HG02981 (cell line): ENCODE measurements around the gene PNPLA2.

Experiments used
- ATAC-seq: cut with Tn5 transposase; IDR thresholded peaks from one replicate; pipeline ENCODE4 v1.9.1; 2021; ENCODE audit warnings: mild to moderate bottlenecking, moderate library complexity; ENCODE audit not compliant: unreplicated experiment

The PNPLA2 gene

DNA sequence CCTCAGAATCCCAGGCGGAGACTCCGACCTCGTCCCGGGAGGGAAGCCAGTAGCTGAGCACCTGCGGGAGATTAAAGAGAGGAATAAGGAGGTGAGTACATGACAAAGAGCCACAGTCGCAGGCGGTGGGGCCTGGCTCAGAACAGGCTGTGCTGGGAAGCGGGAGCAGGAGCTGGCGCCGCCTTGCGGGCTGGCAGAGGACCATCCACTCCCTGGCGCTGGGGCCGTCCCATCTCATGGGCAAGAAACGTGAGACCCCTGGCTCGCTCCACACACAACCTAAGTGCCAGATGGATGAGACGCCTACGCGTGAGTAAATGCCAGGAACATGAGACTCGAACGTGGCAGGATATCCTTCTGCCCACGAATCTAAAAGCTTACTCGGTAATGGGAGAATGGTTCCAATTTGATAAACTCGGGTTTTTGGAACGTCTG is 35.1 kb upstream of the PNPLA2 start:
- ATAC-seq = no peak

DNA sequence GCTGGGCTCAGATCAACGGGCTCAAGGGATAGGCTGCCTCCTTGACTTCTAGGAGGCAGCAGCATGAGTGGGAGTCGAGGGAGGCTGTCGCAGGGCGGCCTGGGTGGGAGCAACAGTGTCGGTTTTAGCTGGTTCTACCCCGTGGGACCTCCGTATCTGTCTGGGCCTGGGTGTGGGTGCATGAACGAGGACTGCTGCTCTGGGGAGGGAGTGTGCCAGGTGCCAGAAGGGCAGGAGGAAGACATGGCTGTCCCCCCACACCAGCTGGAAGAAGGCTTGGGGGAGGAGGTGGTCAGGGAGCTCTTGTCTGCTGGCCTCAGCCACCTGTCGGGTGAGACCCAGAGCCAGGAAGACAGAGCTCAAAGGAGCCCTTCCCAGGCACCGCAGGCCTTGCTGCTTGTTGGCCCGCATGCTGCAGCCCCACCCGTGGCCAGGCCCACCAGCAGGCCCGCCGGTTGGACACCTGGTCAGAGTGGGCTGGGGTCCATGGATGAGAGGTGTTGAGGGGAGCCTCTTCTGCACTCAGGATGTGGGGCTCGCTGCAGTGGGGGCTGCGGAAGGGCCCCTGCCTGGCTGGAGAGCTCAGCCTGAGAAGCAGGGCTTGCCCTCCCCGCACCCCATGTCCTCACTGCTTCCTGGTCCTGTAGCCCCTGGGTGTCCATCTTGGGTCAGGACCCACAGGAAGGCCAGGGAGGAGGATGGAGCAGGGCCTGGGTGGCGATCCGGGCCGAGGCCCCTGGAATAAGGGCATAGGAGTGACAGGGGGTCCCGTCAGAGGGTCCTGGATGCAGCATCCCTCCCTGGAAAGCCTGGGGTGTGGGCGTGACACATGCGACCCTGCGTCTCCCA is 32.3 kb upstream of the PNPLA2 start:
- no peak for ATAC-seq

DNA sequence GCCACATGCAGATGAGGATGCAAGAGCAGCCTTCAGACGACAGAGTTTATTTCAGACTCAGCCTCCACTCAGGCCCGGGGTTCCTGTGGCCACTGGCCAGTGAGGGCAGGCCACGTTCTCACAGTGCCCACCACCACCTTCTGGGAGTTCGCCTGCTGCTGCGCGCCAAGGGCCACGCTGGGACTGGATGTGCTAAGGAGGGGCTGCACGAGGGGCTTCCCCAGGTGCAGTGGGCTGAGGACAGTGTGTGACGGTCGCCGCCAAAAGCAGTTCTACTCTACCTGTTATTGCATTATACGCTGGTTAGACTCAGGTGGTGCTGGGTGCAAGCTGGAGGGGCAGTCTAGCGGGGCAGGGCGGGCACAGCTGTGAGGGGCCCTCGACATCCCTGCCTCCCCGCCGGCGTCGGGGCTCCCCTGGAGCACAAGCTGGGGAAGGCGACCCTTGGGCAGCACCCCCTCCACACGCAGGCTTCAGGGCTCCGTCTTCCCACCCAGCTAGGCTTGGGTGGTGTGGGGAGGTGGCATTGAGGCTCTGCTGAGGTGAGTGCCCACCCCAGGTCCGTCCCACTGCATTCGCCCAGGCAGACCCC is 31.5 kb upstream of the PNPLA2 start:
- ATAC-seq = no peak

DNA sequence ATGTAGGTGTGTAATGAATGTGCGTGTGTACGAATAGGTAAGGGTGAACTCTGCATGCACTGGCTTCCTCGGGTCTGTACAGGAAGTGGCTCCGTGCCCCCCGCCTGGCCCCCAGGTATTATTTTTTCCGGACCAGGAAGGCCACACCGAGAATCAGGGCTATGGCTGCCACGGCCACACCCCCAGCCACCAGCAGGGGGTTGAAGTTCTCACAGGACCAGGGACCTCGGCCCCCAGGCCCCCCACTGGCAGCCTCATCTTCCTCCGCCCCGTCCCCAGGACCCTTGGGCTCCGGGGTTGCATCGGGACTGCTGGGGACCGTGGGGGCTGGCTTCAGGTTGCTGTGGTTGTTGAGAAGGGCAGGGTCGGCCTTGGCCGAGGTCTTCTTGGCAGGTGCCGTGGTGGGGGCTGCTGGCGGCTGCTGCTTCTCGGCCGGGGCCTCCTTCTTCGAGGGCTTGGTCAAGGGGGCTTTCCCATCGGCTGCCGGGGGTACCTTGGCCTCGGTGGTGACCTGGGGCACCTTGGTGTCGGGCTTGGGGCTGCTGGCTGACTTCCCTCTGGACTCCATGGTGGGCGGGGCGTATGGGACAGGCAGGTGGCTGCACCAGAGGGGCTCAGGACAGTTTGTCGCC is 30.6 kb upstream of the PNPLA2 start:
- ATAC-seq = no peak

DNA sequence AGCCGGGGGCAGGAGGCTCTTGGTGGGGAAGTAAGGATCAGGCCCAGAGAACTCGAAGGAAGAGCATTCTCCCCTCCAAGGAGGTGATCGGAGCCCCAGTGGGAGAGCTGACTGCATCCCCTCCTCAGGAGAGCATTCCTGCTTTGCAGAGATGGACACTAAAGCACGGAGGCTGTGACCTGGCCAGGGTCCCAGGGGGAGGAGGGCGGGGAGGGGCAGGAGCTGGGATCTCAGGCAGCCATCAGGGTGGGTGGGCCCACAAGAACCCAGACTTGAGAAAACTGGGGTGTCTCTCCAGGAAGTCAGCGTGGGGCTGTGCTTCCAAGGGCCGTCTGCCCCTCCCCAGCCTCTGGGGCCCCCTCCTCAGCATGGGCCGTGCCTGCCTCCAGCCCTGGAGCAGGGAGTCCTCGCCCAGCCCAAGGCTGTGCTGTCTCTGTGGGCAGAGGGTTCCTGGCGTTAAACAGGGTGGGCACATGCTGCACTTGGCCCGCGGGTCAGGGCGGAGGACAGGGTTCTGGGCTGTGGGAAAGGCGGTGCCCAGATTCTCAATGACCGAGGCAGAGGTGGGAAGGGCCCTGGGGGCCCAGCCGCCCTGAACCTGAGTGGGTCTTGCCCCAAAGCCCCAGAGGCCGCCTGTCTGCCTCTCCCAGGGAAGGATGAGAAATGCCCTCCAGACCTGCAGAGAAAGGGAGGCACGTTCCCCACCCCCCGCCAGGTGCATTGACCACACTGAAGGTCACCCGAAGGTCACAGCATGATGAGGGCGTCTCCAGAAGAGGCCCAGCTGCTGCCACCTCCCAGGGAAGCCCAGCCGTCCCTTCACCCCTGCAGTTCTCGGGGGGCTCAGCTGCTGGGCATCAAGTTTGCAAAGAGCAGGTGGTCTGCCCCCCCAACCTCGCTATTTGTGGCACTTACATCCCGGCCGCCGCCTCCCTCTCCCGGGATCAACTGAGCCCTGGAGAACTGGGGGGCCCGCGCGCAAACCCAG is 29.5 kb upstream of the PNPLA2 start:
- no peak for ATAC-seq

DNA sequence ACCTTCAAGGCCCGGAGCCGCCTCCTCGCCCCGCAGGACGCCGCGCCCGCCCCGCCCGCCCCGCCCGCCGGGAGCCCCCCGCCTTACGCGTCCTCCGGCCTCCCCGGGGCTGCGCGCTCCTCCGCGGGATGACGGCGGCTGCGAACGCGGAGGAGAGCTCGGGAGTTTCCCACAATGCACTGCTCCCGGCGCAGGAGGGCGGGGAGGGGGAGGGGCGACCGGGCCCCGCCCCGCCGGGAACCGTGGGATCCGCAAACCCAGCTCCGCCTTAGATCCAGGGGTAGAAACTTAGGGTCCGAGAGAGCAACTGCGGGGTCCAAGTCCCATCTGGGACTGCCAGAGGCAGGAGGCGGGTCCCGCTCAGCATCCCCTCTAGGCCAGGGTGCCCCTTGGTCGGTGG is 28.8 kb upstream of the PNPLA2 start, which contains the start of gene CEND1:
CEND1 (minus strand) TSS at position 148 of the 400 bp plus-strand sequence. CDS start 1,514 bp downstream, outside the sequence.
- no peak for ATAC-seq

DNA sequence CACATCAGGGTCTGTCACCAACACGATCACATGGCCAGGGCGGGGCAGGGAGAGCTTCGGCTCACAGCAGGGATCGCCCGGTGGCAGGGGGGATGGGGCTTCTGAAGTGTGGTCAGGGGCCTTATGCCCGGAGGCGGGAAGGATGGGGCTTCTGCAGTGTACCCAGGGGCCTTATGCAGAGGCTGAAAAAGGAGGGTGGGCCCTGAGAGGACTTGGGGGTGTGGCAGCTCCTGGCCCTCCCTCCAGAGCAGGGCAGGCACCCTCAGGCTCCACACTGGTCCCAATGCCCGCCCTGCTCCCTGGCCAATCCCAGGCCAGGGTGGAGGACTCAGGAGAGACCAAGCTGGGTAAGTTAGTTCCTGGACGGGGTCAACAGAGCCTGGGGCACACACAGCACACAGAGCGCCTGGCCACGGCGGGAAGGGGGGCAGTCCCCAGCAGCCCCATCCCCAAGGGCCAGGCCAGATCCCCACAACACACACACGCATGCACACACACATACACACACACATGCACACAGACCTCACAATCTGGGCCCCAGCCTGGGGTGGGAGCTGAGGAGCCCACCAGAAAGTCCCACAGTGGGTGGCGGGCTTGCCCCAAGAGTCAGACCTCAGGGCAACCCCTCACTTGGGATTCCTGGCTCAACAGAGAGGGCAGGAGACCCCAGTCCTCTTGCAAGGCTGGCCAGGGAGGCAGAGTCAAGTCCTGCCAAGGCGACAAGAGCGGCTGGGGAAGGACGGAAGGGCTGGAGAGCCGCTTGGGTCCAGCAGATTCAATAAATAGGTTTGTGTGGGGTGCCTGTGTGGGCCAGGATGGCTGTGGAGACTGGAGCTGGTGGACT is 27.8 kb upstream of the PNPLA2 start:
- ATAC-seq = no peak

DNA sequence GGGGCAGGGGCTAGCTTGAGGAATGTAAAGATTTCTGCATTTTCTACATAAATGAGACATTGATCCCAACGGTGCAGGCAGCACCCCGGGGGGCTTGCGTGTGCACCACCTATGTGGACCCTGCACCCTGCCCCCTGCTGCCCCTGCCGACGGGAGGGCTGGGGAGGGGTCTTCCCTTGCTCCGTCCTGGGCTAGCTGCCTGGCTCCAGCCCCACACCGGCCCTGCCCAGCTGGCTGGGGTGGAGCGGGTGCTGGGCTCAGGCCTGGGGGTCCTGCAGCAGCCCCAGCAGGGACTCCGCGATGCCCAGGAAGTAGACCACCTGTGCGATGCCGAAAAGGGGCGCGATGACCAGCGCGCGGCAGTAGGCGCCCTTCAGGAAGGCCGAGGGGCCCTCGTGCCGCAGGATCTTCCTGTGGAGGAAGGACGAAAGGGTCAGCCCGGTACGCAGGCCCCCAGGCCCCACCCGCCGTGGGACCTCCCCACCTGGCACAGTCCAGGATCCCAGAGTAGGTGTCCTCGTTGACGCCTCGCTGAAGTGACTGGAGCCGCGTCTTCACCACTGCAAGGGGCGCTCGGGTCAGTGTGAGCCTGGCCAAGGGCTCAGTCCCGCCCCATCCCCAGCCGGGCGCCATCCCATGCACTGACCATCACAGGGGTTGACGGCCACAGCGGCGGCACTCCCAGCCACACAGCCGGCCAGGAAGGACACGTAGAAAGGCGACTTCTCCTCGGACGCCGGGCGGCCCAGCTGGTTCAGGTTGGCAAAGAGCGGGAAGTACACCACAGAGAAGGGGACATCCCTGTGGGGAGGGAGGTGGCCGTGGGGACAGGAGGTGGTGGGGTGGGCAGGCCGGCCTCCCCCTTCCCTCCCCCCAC is 26.8 kb upstream of the PNPLA2 start:
- no peak for ATAC-seq

DNA sequence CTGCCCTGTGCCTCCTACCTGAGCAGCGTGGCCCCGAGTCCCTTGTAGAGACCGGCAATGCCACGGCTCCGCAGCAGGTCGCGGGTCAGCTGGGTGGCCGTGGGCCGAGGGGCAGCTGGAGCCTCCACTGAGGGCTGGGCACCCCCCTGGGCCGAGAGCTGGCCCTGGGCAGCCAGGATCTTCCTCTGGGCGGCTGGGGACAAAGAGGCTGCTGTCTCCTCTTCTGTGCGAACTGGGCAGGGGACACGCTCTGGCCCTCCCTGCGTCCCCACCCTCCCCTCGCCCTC is 26.2 kb upstream of the PNPLA2 start:
- ATAC-seq = no peak

DNA sequence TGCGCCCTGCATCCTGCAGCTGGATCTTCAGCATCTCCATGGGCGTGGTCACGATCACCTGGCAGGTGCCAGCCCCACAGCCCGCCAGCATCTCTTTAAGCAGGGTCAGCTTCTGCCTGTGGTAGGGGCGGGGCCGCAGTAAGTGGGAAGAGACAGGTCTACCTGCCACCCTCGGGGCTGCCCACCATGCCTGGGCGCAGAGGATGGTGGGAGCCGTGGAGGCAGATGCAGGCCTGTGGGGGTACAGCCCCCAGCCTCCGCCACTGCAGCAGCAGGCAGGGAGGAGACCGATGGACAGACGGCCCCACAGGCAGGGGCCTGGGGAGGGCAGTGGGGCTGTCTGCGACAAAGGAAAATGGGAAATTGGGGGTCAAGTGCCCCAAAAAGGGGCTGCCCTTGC is 25.8 kb upstream of the PNPLA2 start:
- no peak for ATAC-seq

DNA sequence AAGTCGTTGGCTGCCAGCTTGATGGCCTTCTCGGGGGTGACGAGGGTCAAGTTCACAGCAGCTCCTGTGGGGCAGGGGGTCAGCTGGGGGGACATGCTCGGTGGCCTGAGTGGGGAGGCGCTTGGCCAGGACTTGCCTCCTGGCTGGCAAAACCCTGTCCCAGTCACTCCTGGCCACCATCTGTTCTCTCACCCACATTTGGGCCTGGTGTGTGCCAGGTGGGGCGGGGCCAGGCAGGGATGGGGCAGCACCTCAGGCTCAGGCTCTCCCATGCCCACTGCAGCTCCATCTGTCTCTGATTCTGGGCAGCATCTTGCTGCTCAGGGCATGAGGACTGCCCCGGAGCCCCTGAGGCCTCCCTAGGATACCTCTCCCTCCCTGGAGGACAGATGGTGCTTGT is 25.2 kb upstream of the PNPLA2 start:
- ATAC-seq = no peak

DNA sequence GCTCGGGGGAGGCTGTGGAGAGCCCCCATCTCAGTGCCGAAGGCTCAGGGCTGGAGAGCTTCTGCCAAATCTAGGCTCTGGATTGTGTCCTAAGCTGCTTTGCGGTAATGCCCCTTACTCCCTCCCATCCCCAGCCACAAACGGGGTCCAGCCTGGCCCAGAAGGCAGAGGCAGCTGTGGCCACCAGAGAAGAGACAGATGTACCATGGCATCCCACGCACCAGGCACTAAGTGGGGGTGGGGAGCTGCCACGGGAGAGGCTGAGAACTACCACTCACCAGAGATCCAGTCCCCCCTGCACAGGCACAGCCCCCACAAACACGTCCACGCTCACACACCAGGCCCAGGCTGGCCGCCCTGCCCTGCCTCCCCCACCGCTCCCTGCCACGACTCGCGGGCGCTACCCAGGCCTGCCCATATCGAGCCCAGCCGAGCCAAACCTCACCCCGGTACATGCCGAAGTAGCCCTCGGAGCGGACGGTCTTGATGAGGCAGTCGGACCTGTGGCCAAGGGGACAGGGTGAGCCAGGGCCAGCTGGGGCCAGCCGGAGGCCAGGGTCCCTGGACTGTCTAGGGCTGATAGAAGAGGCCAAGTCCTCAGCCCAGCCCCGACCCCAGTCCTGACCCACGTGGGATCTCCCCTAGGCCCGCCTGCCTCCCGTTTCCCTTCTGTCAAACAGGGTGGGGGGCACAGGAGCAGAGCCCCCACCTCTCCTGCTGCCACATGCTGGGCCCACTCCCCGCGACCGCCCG is 24.5 kb upstream of the PNPLA2 start:
- ATAC-seq = no peak

DNA sequence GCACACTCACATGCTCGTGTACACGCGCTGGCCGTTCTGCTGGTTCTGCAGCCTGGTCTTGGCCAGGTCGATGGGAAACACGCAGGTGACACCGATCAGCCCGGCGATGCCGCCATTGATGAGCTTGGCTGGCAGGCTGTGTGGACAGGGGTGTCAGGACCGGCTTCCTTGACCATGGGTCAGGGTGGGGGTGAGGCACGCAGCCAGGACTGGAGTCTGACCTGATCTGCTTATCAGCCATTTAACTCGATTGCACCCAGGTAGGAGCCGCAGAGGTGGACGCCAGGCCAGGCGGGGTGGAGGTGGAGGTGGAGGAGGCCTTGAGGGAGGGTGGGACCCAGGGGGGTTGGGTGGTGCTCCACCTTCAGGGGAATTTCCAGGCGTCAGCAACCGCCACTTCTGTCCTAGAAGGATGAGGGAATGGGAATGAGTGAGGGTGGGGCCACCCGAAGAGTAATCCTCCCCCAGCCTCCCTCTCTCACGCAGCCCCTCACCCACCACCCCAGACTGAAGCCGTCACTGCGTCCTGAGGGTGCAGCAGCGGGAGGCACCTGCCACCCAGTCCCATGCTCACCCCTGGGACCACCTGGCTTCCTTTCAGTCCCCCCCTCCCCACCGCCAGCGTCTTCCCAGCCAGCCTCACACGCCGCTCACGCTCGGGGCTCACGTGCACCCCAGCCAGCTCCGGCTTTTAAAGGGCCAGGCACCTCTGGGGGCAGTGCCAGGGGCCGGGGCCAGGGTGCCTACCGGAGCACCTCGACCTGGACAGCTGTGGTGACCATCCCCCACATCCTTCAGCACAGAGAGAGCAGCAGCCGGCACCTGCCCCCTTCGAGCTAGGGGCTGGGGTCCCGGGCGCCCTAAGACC is 23.7 kb upstream of the PNPLA2 start:
- ATAC-seq = no peak

DNA sequence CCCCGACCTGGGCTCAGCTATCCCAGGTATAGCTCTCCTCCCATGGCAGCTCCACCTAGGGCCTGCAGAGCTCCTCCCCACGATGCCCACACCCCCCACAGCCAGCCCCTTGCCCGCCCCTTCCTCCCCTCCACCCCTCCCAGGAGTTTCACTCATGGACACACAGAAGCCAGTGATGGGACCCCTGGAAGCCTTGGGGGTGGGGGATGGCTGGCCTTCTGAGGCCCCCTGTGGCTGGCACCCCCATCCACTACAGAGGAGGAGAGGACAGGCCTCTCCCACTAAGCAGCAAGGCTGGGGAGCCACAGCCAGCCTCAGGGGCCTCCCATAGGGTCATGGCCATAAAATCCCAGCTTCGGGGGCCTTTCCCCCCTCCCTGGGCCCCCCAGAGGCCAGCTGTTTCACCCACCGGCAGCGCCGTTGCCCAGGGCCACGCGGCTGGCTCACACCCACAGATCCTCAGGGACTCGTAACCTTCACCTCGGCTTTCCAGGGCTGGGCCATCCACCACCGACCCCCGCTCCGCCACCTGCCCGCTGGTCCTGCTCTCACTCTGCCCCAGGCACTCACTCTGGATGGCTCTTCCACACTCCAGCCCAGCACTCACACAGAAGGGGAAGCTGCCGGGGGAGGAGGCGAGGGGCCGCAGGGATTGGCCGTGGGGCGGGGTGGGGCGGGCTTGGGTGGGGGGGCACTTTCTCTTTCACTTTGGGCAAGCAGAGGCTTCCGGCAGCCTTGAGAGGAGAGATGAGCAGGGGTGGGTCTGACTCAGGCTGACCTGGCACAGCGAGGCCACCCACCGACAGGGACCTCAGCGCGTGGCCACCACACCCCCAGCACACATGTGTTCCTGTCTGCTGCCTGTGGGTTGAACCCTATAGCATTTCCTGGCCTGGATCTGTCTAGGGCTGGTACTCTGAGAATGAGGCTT is 22.8 kb upstream of the PNPLA2 start:
- ATAC-seq = peak; percentile 27

DNA sequence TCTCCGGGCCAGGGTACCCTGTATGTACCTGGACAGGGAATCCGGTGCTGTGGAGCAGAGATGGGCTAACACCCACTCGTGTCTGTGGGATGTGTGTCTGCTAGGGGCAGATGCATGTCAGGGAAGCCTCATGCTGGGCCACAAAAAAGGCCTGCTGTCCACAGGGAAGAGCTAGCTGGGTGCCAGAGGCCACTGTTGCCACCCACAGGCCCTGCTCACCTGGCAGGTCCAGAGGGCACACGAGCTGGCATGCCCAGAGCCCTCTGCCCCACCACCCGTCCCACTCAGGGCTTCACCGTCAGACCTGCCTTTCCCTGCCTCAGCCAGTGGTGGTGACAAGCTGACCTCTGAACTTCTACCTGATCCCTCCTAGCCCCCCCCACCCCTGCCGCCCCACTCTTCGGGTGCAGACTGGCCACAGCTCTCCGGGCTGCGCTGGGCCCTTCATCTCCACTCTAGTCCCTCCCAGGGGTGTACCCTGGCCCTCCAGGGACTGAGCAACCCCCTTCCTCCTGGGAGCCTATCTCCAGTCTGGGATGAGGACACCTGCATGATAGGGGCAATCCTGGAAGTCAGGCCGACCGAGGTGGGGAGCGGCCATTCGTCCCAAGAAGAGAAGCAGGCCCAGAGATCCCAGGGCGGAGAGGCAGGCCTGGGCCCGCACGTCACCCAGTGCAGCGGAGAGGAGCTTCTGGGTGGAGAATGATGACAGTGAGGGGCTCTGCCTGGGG is 22.0 kb upstream of the PNPLA2 start:
- no peak for ATAC-seq
